ENCODE results near the gene STUM.

Gene STUM

GRCh38 chr1:226631229-226632000 lies 82.9 kb downstream of the STUM start:
- Histone ChIP-seq H3K9me3 (ENCODE audit: low read length) (no peaks in the 10 kb centered on the region), H3K4me1 (ENCODE audit: insufficient read depth, low read length) (peaks cover 61% of the 10 kb centered on the region), H3K27me3 (ENCODE audit: control insufficient read depth in 1 of 2, insufficient read depth in 2 of 2, low read length in 2 of 2) (no peaks in the 10 kb centered on the region), H3K4me3 (ENCODE audit: low read depth in 1 of 2, low read length in 2 of 2) (no peak overlapping the region), H3K27ac (ENCODE audit: low read depth, low read length) (peak overlapping the region; percentile 57), H3K9ac (ENCODE audit: low read length) (no peak overlapping the region), H3K36me3 (ENCODE audit: insufficient read depth, low read length) (peaks cover 32% of the 10 kb centered on the region)

- Histone ChIP-seq H3K4me1 (ENCODE audit: insufficient read depth, low read length) (peaks cover 59% of the 10 kb centered on the region), H3K27ac (ENCODE audit: low read depth, low read length) (peak overlapping the region; percentile 57), H3K9ac (ENCODE audit: low read length) (peak overlapping the region; percentile 28), H3K27me3 (ENCODE audit: control insufficient read depth in 1 of 2, insufficient read depth in 2 of 2, low read length in 2 of 2) (no peaks in the 10 kb centered on the region), H3K9me3 (ENCODE audit: low read length) (no peaks in the 10 kb centered on the region), H3K36me3 (ENCODE audit: insufficient read depth, low read length) (peaks cover 41% of the 10 kb centered on the region), H3K4me3 (ENCODE audit: low read depth in 1 of 2, low read length in 2 of 2) (no peak overlapping the region)
These were observed 83.8 kb downstream of the STUM start for GRCh38 chr1:226632169-226632879.

- Histone ChIP-seq H3K9ac (ENCODE audit: low read length) (peak overlapping the region; percentile 28), H3K4me3 (ENCODE audit: low read depth in 1 of 2, low read length in 2 of 2) (no peak overlapping the region), H3K27me3 (ENCODE audit: control insufficient read depth in 1 of 2, insufficient read depth in 2 of 2, low read length in 2 of 2) (no peaks in the 10 kb centered on the region), H3K36me3 (ENCODE audit: insufficient read depth, low read length) (peaks cover 46% of the 10 kb centered on the region), H3K9me3 (ENCODE audit: low read length) (no peaks in the 10 kb centered on the region), H3K27ac (ENCODE audit: low read depth, low read length) (peak overlapping the region; percentile 57), H3K4me1 (ENCODE audit: insufficient read depth, low read length) (peaks cover 60% of the 10 kb centered on the region)
These were observed 84.4 kb downstream of the STUM start for GRCh38 chr1:226632922-226633351.

- H3K27me3 ChIP-seq (ENCODE audit: control insufficient read depth in 1 of 2, insufficient read depth in 2 of 2, low read length in 2 of 2), result no peaks in the 10 kb centered on the region
- peaks cover 60% of the 10 kb centered on the region for H3K4me1 ChIP-seq (ENCODE audit: insufficient read depth, low read length)
- peaks cover 46% of the 10 kb centered on the region for H3K36me3 ChIP-seq (ENCODE audit: insufficient read depth, low read length)
- H3K9ac ChIP-seq (ENCODE audit: low read length), result peak overlapping the region; percentile 31
- no peaks in the 10 kb centered on the region for H3K9me3 ChIP-seq (ENCODE audit: low read length)
- H3K27ac ChIP-seq (ENCODE audit: low read depth, low read length), result peak overlapping the region; percentile 57
- H3K4me3 ChIP-seq (ENCODE audit: low read depth in 1 of 2, low read length in 2 of 2), result peak overlapping the region in 1 of 2 donors; percentile 22
These were observed 85.1 kb downstream of the STUM start for GRCh38 chr1:226633541-226634165.

- peaks cover 50% of the 10 kb centered on the region for H3K36me3 ChIP-seq (ENCODE audit: insufficient read depth, low read length)
- H3K4me3 ChIP-seq (ENCODE audit: low read depth in 1 of 2, low read length in 2 of 2), result peak overlapping the region in 1 of 2 donors; percentile 22
- peaks cover 56% of the 10 kb centered on the region for H3K4me1 ChIP-seq (ENCODE audit: insufficient read depth, low read length)
- peak overlapping the region; percentile 31 for H3K9ac ChIP-seq (ENCODE audit: low read length)
- H3K27me3 ChIP-seq (ENCODE audit: control insufficient read depth in 1 of 2, insufficient read depth in 2 of 2, low read length in 2 of 2), result no peaks in the 10 kb centered on the region
- peak overlapping the region; percentile 57 for H3K27ac ChIP-seq (ENCODE audit: low read depth, low read length)
- no peaks in the 10 kb centered on the region for H3K9me3 ChIP-seq (ENCODE audit: low read length)
These were observed 85.6 kb downstream of the STUM start for GRCh38 chr1:226634166-226634588.

GRCh38 chr1:226634611-226635246 lies 86.2 kb downstream of the STUM start:
- H3K4me1 ChIP-seq (ENCODE audit: insufficient read depth, low read length), result peaks cover 55% of the 10 kb centered on the region
- peaks cover 56% of the 10 kb centered on the region for H3K36me3 ChIP-seq (ENCODE audit: insufficient read depth, low read length)
- no peaks in the 10 kb centered on the region for H3K27me3 ChIP-seq (ENCODE audit: control insufficient read depth in 1 of 2, insufficient read depth in 2 of 2, low read length in 2 of 2)
- H3K9me3 ChIP-seq (ENCODE audit: low read length), result no peaks in the 10 kb centered on the region
- H3K27ac ChIP-seq (ENCODE audit: low read depth, low read length), result peak overlapping the region; percentile 57
- no peak overlapping the region for H3K4me3 ChIP-seq (ENCODE audit: low read depth in 1 of 2, low read length in 2 of 2)
- no peak overlapping the region for H3K9ac ChIP-seq (ENCODE audit: low read length)

- Histone ChIP-seq H3K27me3 (ENCODE audit: control insufficient read depth in 1 of 2, insufficient read depth in 2 of 2, low read length in 2 of 2) (no peaks in the 10 kb centered on the region), H3K9ac (ENCODE audit: low read length) (no peak overlapping the region), H3K27ac (ENCODE audit: low read depth, low read length) (peak overlapping the region; percentile 7), H3K36me3 (ENCODE audit: insufficient read depth, low read length) (peaks cover 56% of the 10 kb centered on the region), H3K4me3 (ENCODE audit: low read depth in 1 of 2, low read length in 2 of 2) (no peak overlapping the region), H3K9me3 (ENCODE audit: low read length) (no peaks in the 10 kb centered on the region), H3K4me1 (ENCODE audit: insufficient read depth, low read length) (peaks cover 63% of the 10 kb centered on the region)
These were observed 86.9 kb downstream of the STUM start for GRCh38 chr1:226635456-226635941.

- H3K27me3 ChIP-seq (ENCODE audit: control insufficient read depth in 1 of 2, insufficient read depth in 2 of 2, low read length in 2 of 2), result no peaks in the 10 kb centered on the region
- H3K36me3 ChIP-seq (ENCODE audit: insufficient read depth, low read length), result peaks cover 59% of the 10 kb centered on the region
- no peak overlapping the region for H3K9ac ChIP-seq (ENCODE audit: low read length)
- H3K27ac ChIP-seq (ENCODE audit: low read depth, low read length), result no peak overlapping the region
- H3K4me1 ChIP-seq (ENCODE audit: insufficient read depth, low read length), result peaks cover 64% of the 10 kb centered on the region
- H3K9me3 ChIP-seq (ENCODE audit: low read length), result no peaks in the 10 kb centered on the region
- no peak overlapping the region for H3K4me3 ChIP-seq (ENCODE audit: low read depth in 1 of 2, low read length in 2 of 2)
These were observed 88.2 kb downstream of the STUM start for GRCh38 chr1:226636847-226637096.

- H3K27me3 ChIP-seq (ENCODE audit: control insufficient read depth in 1 of 2, insufficient read depth in 2 of 2, low read length in 2 of 2), result no peaks in the 10 kb centered on the region
- peaks cover 55% of the 10 kb centered on the region for H3K36me3 ChIP-seq (ENCODE audit: insufficient read depth, low read length)
- no peak overlapping the region for H3K4me3 ChIP-seq (ENCODE audit: low read depth in 1 of 2, low read length in 2 of 2)
- peaks cover 59% of the 10 kb centered on the region for H3K4me1 ChIP-seq (ENCODE audit: insufficient read depth, low read length)
- H3K27ac ChIP-seq (ENCODE audit: low read depth, low read length), result peak overlapping the region; percentile 47
- H3K9me3 ChIP-seq (ENCODE audit: low read length), result no peaks in the 10 kb centered on the region
- no peak overlapping the region for H3K9ac ChIP-seq (ENCODE audit: low read length)
These were observed 88.8 kb downstream of the STUM start for GRCh38 chr1:226637147-226637935.

GRCh38 chr1:226638001-226638601 lies 89.5 kb downstream of the STUM start:
- Histone ChIP-seq H3K9me3 (ENCODE audit: low read length) (no peaks in the 10 kb centered on the region), H3K9ac (ENCODE audit: low read length) (no peak overlapping the region), H3K4me3 (ENCODE audit: low read depth in 1 of 2, low read length in 2 of 2) (no peak overlapping the region), H3K27me3 (ENCODE audit: control insufficient read depth in 1 of 2, insufficient read depth in 2 of 2, low read length in 2 of 2) (no peaks in the 10 kb centered on the region), H3K27ac (ENCODE audit: low read depth, low read length) (peak overlapping the region; percentile 47), H3K36me3 (ENCODE audit: insufficient read depth, low read length) (peaks cover 50% of the 10 kb centered on the region), H3K4me1 (ENCODE audit: insufficient read depth, low read length) (peaks cover 55% of the 10 kb centered on the region)

All from muscle layer of colon (tissue), 2 donors.